ENCODE results near the gene FAM210A. TPM values are rescaled to one million over a fixed set of nuclear protein-coding genes. Genes with fewer than 3 reads are reported as not detected.

Gene FAM210A
- total RNA-seq, 1 experiment from 2014 or later = 17.1 TPM

DNA sequence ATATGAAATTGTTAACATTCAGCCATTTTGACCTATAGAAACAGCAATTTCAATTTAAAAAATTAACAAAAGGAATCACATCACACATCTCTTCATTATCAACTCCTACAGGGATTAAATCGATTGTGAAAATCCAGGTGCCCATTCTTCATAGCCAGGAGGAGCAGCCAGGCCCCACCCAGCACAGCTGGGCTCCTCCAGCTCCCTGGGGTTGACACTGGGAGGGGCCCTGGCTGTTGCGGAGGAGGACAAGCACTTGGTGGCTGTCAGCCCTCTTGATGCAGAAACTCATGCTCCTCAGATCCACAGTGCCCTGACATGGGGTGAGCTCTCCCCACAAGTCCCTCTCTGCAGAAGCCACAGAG is 99.8 kb downstream of the FAM210A start:
- BruUV-seq (replicated peaks) = no TSS peak
- no peak for DNase-seq
- H3K27ac Mint-ChIP-seq (ENCODE audit: unreplicated experiment) = no peak overlapping the region
- TF ChIP-seq, protein P1, sequence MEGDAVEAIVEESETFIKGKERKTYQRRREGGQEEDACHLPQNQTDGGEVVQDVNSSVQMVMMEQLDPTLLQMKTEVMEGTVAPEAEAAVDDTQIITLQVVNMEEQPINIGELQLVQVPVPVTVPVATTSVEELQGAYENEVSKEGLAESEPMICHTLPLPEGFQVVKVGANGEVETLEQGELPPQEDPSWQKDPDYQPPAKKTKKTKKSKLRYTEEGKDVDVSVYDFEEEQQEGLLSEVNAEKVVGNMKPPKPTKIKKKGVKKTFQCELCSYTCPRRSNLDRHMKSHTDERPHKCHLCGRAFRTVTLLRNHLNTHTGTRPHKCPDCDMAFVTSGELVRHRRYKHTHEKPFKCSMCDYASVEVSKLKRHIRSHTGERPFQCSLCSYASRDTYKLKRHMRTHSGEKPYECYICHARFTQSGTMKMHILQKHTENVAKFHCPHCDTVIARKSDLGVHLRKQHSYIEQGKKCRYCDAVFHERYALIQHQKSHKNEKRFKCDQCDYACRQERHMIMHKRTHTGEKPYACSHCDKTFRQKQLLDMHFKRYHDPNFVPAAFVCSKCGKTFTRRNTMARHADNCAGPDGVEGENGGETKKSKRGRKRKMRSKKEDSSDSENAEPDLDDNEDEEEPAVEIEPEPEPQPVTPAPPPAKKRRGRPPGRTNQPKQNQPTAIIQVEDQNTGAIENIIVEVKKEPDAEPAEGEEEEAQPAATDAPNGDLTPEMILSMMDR (IDR thresholded peaks at IDR 0.05; ENCODE audit: insufficient read depth in 1 of 2, low read depth in 1 of 2, low read length in 1 of 2, severe bottlenecking in 1 of 2, unreplicated experiment in 1 of 2) = no peak
- Histone ChIP-seq H3K9me3 (no peaks in the 10 kb centered on the region), H3K36me3 (ENCODE audit: control insufficient read depth, insufficient read depth, low read length) (no peaks in the 10 kb centered on the region), H3K27me3 (replicated peaks; ENCODE audit: control insufficient read depth, insufficient read depth, low read length) (no peaks in the 10 kb centered on the region), H3K4me3 (ENCODE audit: low read depth, low read length) (no peak overlapping the region), H3K4me1 (no peaks in the 10 kb centered on the region)
- H3K27me3 Mint-ChIP-seq (ENCODE audit: insufficient read depth, unreplicated experiment) = peaks cover 6% of the 10 kb centered on the region
- H3K4me3 Mint-ChIP-seq (ENCODE audit: unreplicated experiment) = no peak overlapping the region
- no peaks in the 10 kb centered on the region for H3K4me1 Mint-ChIP-seq (ENCODE audit: low read depth, unreplicated experiment)
- intact Hi-C loops (cut with micrococcal nuclease; ENCODE audit: unreplicated experiment) = loop anchor here (10.0 kb wide), 1 partner anchor 178 kb away; no protein-coding TSS in a partner anchor
- no peaks in the 10 kb centered on the region for H3K36me3 Mint-ChIP-seq (ENCODE audit: insufficient read depth, unreplicated experiment)
- ChIA-PET CTCF (interaction anchor here (1.0 kb wide), 1 partner anchor 68 kb away, joined by 3 read pairs; no protein-coding TSS in a partner anchor), POLR2A (no interaction called here)
- H3K9me3 Mint-ChIP-seq (ENCODE audit: unreplicated experiment) = no peaks in the 10 kb centered on the region

DNA sequence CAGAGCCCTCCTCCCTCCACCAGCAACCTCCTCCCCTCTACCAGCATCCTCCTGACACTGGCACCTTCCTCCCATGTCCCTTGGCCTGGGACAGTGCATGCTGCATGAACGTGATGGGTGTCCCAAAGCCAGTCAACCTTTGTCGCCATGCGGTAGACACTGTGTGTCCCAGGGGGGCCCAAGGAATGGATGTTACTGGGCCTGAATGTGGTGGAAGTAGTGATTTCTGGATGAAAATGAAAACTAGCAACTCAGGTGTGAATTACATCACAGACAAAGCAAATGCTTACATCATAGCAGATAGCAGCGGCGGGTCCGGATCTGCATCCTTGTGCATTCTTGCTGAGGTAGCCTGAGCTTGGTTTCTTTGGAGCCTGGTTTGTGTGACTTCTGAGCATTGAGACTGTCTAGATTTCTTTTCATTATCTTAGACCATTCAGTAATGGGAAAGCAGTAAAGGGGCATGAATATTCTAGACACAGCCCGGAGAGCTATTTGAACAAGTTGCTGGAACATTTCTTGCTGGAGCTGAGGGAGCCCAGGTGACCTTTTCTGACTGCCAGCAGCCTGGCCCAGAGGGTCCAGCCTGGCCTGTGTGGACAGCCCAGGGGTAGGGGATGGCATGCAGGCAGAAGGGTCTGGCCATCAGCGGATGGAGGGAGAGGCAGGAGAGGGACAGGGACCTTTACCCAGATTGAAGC is 100.4 kb downstream of the FAM210A start:
- H3K4me1 Mint-ChIP-seq (ENCODE audit: low read depth, unreplicated experiment) = no peaks in the 10 kb centered on the region
- ChIA-PET POLR2A (no interaction called here), CTCF (interaction anchor here (1.0 kb wide), 1 partner anchor 68 kb away, joined by 3 read pairs; no protein-coding TSS in a partner anchor)
- no peak for DNase-seq
- Histone ChIP-seq H3K4me1 (no peaks in the 10 kb centered on the region), H3K36me3 (ENCODE audit: control insufficient read depth, insufficient read depth, low read length) (no peaks in the 10 kb centered on the region), H3K27me3 (replicated peaks; ENCODE audit: control insufficient read depth, insufficient read depth, low read length) (no peaks in the 10 kb centered on the region), H3K9me3 (no peaks in the 10 kb centered on the region), H3K4me3 (ENCODE audit: low read depth, low read length) (no peak overlapping the region)
- no TSS peak for BruUV-seq (replicated peaks)
- intact Hi-C loops (cut with micrococcal nuclease; ENCODE audit: unreplicated experiment) = loop anchor here (10.0 kb wide), 1 partner anchor 179 kb away; no protein-coding TSS in a partner anchor
- H3K9me3 Mint-ChIP-seq (ENCODE audit: unreplicated experiment) = no peaks in the 10 kb centered on the region
- TF ChIP-seq, protein P1 (IDR thresholded peaks at IDR 0.05; ENCODE audit: insufficient read depth in 1 of 2, low read depth in 1 of 2, low read length in 1 of 2, severe bottlenecking in 1 of 2, unreplicated experiment in 1 of 2) = no peak
- H3K27ac Mint-ChIP-seq (ENCODE audit: unreplicated experiment) = no peak overlapping the region
- peaks cover 6% of the 10 kb centered on the region for H3K27me3 Mint-ChIP-seq (ENCODE audit: insufficient read depth, unreplicated experiment)
- no peaks in the 10 kb centered on the region for H3K36me3 Mint-ChIP-seq (ENCODE audit: insufficient read depth, unreplicated experiment)
- H3K4me3 Mint-ChIP-seq (ENCODE audit: unreplicated experiment) = no peak overlapping the region

DNA sequence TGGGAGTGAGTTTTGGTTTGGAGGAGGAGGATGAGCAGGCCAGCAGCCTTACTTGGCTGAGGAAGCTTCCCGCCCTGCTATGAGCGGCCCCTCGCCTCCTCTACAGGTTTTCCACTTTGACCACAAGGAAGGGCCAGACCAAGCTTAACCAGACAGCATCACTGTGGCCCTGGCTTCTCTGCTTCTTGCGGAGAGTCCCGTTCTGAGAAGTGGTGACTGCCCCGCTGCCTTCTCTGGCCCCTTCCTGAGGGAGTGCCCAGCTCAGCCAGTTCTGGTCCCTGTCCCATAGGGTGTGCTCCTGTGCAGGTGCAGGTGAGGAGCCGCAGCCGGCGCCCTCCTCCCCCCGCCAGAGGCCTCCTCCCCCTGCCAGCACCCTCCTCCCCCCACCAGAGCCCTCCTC is 101.0 kb downstream of the FAM210A start:
- intact Hi-C loops (cut with micrococcal nuclease; ENCODE audit: unreplicated experiment) = loop anchor here (10.0 kb wide), 1 partner anchor 179 kb away; no protein-coding TSS in a partner anchor
- ChIA-PET CTCF (no interaction called here), POLR2A (no interaction called here)
- BruUV-seq (replicated peaks) = no TSS peak
- Histone ChIP-seq H3K9me3 (no peaks in the 10 kb centered on the region), H3K4me1 (no peaks in the 10 kb centered on the region), H3K27me3 (replicated peaks; ENCODE audit: control insufficient read depth, insufficient read depth, low read length) (no peaks in the 10 kb centered on the region), H3K4me3 (ENCODE audit: low read depth, low read length) (no peak overlapping the region), H3K36me3 (ENCODE audit: control insufficient read depth, insufficient read depth, low read length) (no peaks in the 10 kb centered on the region)
- Mint-ChIP-seq H3K27me3 (ENCODE audit: insufficient read depth, unreplicated experiment) (peaks cover 6% of the 10 kb centered on the region), H3K4me1 (ENCODE audit: low read depth, unreplicated experiment) (no peaks in the 10 kb centered on the region), H3K36me3 (ENCODE audit: insufficient read depth, unreplicated experiment) (no peaks in the 10 kb centered on the region), H3K9me3 (ENCODE audit: unreplicated experiment) (no peaks in the 10 kb centered on the region), H3K27ac (ENCODE audit: unreplicated experiment) (no peak overlapping the region), H3K4me3 (ENCODE audit: unreplicated experiment) (no peak overlapping the region)
- DNase-seq = no peak
- TF ChIP-seq, protein P1 (IDR thresholded peaks at IDR 0.05; ENCODE audit: insufficient read depth in 1 of 2, low read depth in 1 of 2, low read length in 1 of 2, severe bottlenecking in 1 of 2, unreplicated experiment in 1 of 2) = no peak

Data from Caco-2 (cell line).